Calu3 (cell line): ENCODE measurements around the gene ARL3. TPM values are rescaled to one million over a fixed set of nuclear protein-coding genes. Genes with fewer than 3 reads are reported as not detected.
"Not testable (repeated sequence)": the region's sequence is repeated elsewhere in the genome, so short reads cannot be mapped to it uniquely, and the experiment has no call there.

Source experiments
- BruUV-seq: library from RNA; stranded (reverse); fragments of 400-500 nt; replicated peaks from 2 replicates; lab custom pipeline; 2021; lab: Mats Ljungman, UMichigan
- CTCF ChIA-PET: fragments of 300-600 bp; sonication (Branson Sonifier 250); formaldehyde crosslinking; loops from one replicate; lab custom pipeline; 2022; ENCODE audit warnings: antibody characterized with exemption; lab: Charles Lee
- DNase-seq: peaks from one replicate; pipeline ENCODE4 v3.0.0; 2022
- H3K27ac Mint-ChIP-seq: one replicate; pipeline ENCODE4 v1.8.0; 2022; ENCODE audit warnings: mixed read lengths; ENCODE audit not compliant: unreplicated experiment
- H3K27me3 Mint-ChIP-seq: one replicate; pipeline ENCODE4 v1.8.0; 2022; ENCODE audit warnings: mixed read lengths; ENCODE audit not compliant: unreplicated experiment
- H3K36me3 Mint-ChIP-seq: one replicate; pipeline ENCODE4 v1.8.0; 2022; ENCODE audit warnings: mild to moderate bottlenecking, moderate library complexity, mixed read lengths; ENCODE audit not compliant: insufficient read depth, unreplicated experiment
- H3K4me1 Mint-ChIP-seq: one replicate; pipeline ENCODE4 v1.8.0; 2022; ENCODE audit warnings: mild to moderate bottlenecking, low read depth, mixed read lengths; ENCODE audit not compliant: unreplicated experiment
- H3K4me3 Mint-ChIP-seq: one replicate; pipeline ENCODE4 v1.8.0; 2022; ENCODE audit warnings: mild to moderate bottlenecking, low read depth, moderate library complexity, mixed read lengths; ENCODE audit not compliant: unreplicated experiment
- H3K9me3 Mint-ChIP-seq: one replicate; pipeline ENCODE4 v1.8.0; 2022; ENCODE audit warnings: low read depth, mixed read lengths; ENCODE audit not compliant: unreplicated experiment
- CTCF ChIP-seq: fragments of 200-600 bp; IDR thresholded peaks from one replicate; pipeline ENCODE4 v1.8.0; 2022; ENCODE audit warnings: antibody characterized with exemption; ENCODE audit not compliant: unreplicated experiment
- intact Hi-C: fragments of 100-400 bp; cut with micrococcal nuclease; formaldehyde crosslinking; loops from one replicate; pipeline ENCODE4 v1.10.0; 2022; ENCODE audit not compliant: unreplicated experiment
- total RNA-seq: library from RNA; stranded (reverse); gene quantifications from 2 replicates; pipeline ENCODE4 v1.2.3, GENCODE V29; 2022

ARL3 gene
- total RNA-seq, 1 experiment from 2014 or later, result 5.6 TPM

GRCh38 chr10:102759497-102760210 lies 45.5 kb upstream of the ARL3 start:
- TF ChIP-seq CTCF, result no peak
- no peak for DNase-seq
- intact Hi-C loops, result no loop called here
- Mint-ChIP-seq H3K4me3 (no peak overlapping the region), H3K36me3 (no peaks in the 10 kb centered on the region), H3K27me3 (no peaks in the 10 kb centered on the region), H3K4me1 (no peaks in the 10 kb centered on the region), H3K27ac (no peak overlapping the region), H3K9me3 (no peaks in the 10 kb centered on the region)
- BruUV-seq, result no TSS peak
- CTCF ChIA-PET, result no interaction called here

GRCh38 chr10:102758933-102759262 lies 44.7 kb upstream of the ARL3 start:
- BruUV-seq, H3K36me3 Mint-ChIP-seq, H3K4me1 Mint-ChIP-seq, CTCF ChIA-PET, H3K4me3 Mint-ChIP-seq, H3K27ac Mint-ChIP-seq, H3K27me3 Mint-ChIP-seq, DNase-seq, intact Hi-C loops, H3K9me3 Mint-ChIP-seq: not testable (repeated sequence)

- no peak for TF ChIP-seq CTCF
- intact Hi-C loops, result no loop called here
- Mint-ChIP-seq H3K27ac (no peak overlapping the region), H3K4me3 (no peak overlapping the region), H3K36me3 (no peaks in the 10 kb centered on the region), H3K9me3 (no peaks in the 10 kb centered on the region), H3K4me1 (no peaks in the 10 kb centered on the region), H3K27me3 (no peaks in the 10 kb centered on the region)
- CTCF ChIA-PET, result no interaction called here
- no peak for DNase-seq
- BruUV-seq, result no TSS peak
Observed at GRCh38 chr10:102758240-102758932, 44.2 kb upstream of the ARL3 start.

- CTCF ChIA-PET, result no interaction called here
- intact Hi-C loops, result no loop called here
Observed at GRCh38 chr10:102757323-102757722, 43.1 kb upstream of the ARL3 start.

More at GRCh38 chr10:102757323-102757722, 43.1 kb upstream of the ARL3 start:
- no peak overlapping the region for H3K27ac Mint-ChIP-seq
- no peak for TF ChIP-seq CTCF
- no peak for DNase-seq
- no peaks in the 10 kb centered on the region for H3K9me3 Mint-ChIP-seq
- H3K4me3 Mint-ChIP-seq, result no peak overlapping the region
- H3K36me3 Mint-ChIP-seq, result no peaks in the 10 kb centered on the region
- no peaks in the 10 kb centered on the region for H3K27me3 Mint-ChIP-seq
- no TSS peak for BruUV-seq
- no peaks in the 10 kb centered on the region for H3K4me1 Mint-ChIP-seq
